CD4-positive, alpha-beta memory T cell (primary cell): ENCODE measurements around the gene RB1. TPM values are rescaled to one million over a fixed set of nuclear protein-coding genes. Genes with fewer than 3 reads are reported as not detected.
A peak's percentile ranks its signal among the peaks of the same experiment; 100 is the strongest.

ENCODE experiments used
- CTCF ChIA-PET: fragments of 350-600 bp; sonication (Branson Sonifier 250); formaldehyde crosslinking; loops from one replicate; lab custom pipeline; 2021; ENCODE audit warnings: inconsistent platforms; ENCODE audit not compliant: partially characterized antibody; lab: Charles Lee
- POLR2A ChIA-PET: fragments of 350-600 bp; sonication (Branson Sonifier 250); formaldehyde crosslinking; loops from one replicate; lab custom pipeline; 2021; ENCODE audit not compliant: partially characterized antibody; lab: Charles Lee
- DNase-seq, 5 donors: peaks; one replicate each; pipeline versions ENCODE4 v3.0.0 to v3.0.0-alpha.2; 2020 to 2022; ENCODE audit warnings: mixed read lengths in 1 of 5
- H3K27ac ChIP-seq: one replicate; pipeline ENCODE4 v1.7.0; 2013; ENCODE audit warnings: low read depth, low read length
- H3K27me3 ChIP-seq: 2 replicates; pipeline ENCODE4 v1.7.0; 2013; ENCODE audit warnings: mild to moderate bottlenecking, low read length, moderate library complexity; ENCODE audit not compliant: insufficient read depth
- H3K36me3 ChIP-seq: 2 replicates; pipeline ENCODE4 v1.7.0; 2013; ENCODE audit warnings: mild to moderate bottlenecking, low read length, moderate library complexity; ENCODE audit not compliant: insufficient read depth
- H3K4me1 ChIP-seq: 2 replicates; pipeline ENCODE4 v1.7.0; 2013; ENCODE audit warnings: mild to moderate bottlenecking, low read length, moderate library complexity; ENCODE audit not compliant: insufficient read depth
- H3K4me3 ChIP-seq, 2 donors: one replicate each; pipeline ENCODE4 v1.7.0; 2013; ENCODE audit warnings: low read length in 2 of 2, mild to moderate bottlenecking in 1 of 2
- H3K9me3 ChIP-seq, 2 donors: one replicate each; pipeline ENCODE4 v1.7.0; 2013; ENCODE audit warnings: low read length in 2 of 2, control low read depth in 1 of 2; ENCODE audit not compliant: control insufficient read depth in 1 of 2
- H3K27ac Mint-ChIP-seq, 7 donors: one replicate each; pipeline ENCODE4 v1.8.0; 2020 to 2021; ENCODE audit warnings: mixed read lengths in 7 of 7, mild to moderate bottlenecking in 6 of 7, inconsistent platforms in 3 of 7, moderate library complexity in 3 of 7
- H3K27me3 Mint-ChIP-seq, 2 donors: one replicate each; pipeline ENCODE4 v1.8.0; 2020 to 2021; ENCODE audit warnings: mixed read lengths in 2 of 2
- H3K36me3 Mint-ChIP-seq, 2 donors: one replicate each; pipeline ENCODE4 v1.8.0; 2020 to 2021; ENCODE audit warnings: mixed read lengths in 2 of 2, inconsistent platforms in 1 of 2, mild to moderate bottlenecking in 1 of 2
- H3K4me1 Mint-ChIP-seq, 4 donors: one replicate each; pipeline ENCODE4 v1.8.0; 2020 to 2021; ENCODE audit warnings: mixed read lengths in 4 of 4, mild to moderate bottlenecking in 1 of 4
- H3K4me3 Mint-ChIP-seq, 8 donors: one replicate each; pipeline ENCODE4 v1.8.0; 2020 to 2021; ENCODE audit warnings: mixed read lengths in 8 of 8, mild to moderate bottlenecking in 7 of 8, moderate library complexity in 6 of 8, inconsistent platforms in 3 of 8
- H3K9me3 Mint-ChIP-seq, 8 donors: one replicate each; pipeline ENCODE4 v1.8.0; 2020 to 2021; ENCODE audit warnings: mixed read lengths in 8 of 8, mild to moderate bottlenecking in 5 of 8, inconsistent platforms in 3 of 8, moderate library complexity in 1 of 8
- intact Hi-C: fragments of 100-400 bp; cut with micrococcal nuclease; formaldehyde crosslinking; loops from one replicate; pipeline ENCODE4 v1.15.1; 2023
- polyA plus RNA-seq, 2 donors: library from polyadenylated mRNA; unstranded; fragments of 300-500 nt; fragmentation: Illumina TruSeq; gene quantifications; one replicate each; pipeline ENCODE4 v1.2.3, GENCODE V29; 2021
- total RNA-seq, 2 experiments: library from RNA; stranded (reverse); gene quantifications; one replicate each; pipeline ENCODE4 v1.2.3, GENCODE V29; 2021

Gene RB1
- total and polyA plus RNA-seq, 4 experiments from 2014 or later = 14.9 to 26.0 (median 20.1) TPM

GRCh38 chr13:48318377-48318811 is 14.8 kb downstream of the RB1 start:
- Mint-ChIP-seq H3K27ac (peak overlapping the region in 5 of 7 donors; percentile 17 to 81 (median 70)), H3K9me3 (peaks cover 0 to 14% (median 11%) of the 10 kb centered on the region in 8 donors), H3K36me3 (peaks cover 24 to 31% of the 10 kb centered on the region in 2 donors), H3K4me1 (peaks cover 14 to 33% (median 28%) of the 10 kb centered on the region in 4 donors), H3K4me3 (peak overlapping the region; percentile 83 to 93 (median 89)), H3K27me3 (no peaks in the 10 kb centered on the region)
- DNase-seq = no peak
- H3K9me3 ChIP-seq = no peaks in the 10 kb centered on the region
- CTCF ChIA-PET = interaction anchor here (1.0 to 2.0 kb wide), 3 partner anchors 15 to 262 kb away, joined by 3 to 8 read pairs (median 3); no protein-coding TSS in a partner anchor
- POLR2A ChIA-PET = interaction anchor here (0.9 to 2.1 kb wide), 5 partner anchors 13 to 357 kb away, joined by 3 to 5 read pairs (median 3); partner anchors contain the start of genes ITM2B and RB1
- intact Hi-C loops = loop anchor here (2.0 kb wide), 1 partner anchor 14 kb away; no protein-coding TSS in a partner anchor
- no peak overlapping the region for H3K27ac ChIP-seq
- no peaks in the 10 kb centered on the region for H3K36me3 ChIP-seq
- no peaks in the 10 kb centered on the region for H3K27me3 ChIP-seq
- H3K4me3 ChIP-seq = peak overlapping the region; percentile 17 to 30
- no peaks in the 10 kb centered on the region for H3K4me1 ChIP-seq

GRCh38 chr13:48318821-48319511 is 15.4 kb downstream of the RB1 start:
- Histone ChIP-seq H3K27me3 (no peaks in the 10 kb centered on the region), H3K27ac (peak overlapping the region; percentile 26), H3K4me1 (no peaks in the 10 kb centered on the region), H3K4me3 (peak overlapping the region; percentile 30 to 36), H3K9me3 (no peaks in the 10 kb centered on the region), H3K36me3 (no peaks in the 10 kb centered on the region)
- ChIA-PET POLR2A (interaction anchor here (0.9 to 2.1 kb wide), 5 partner anchors 14 to 356 kb away, joined by 3 to 5 read pairs (median 3); partner anchors contain the start of genes ITM2B and RB1), CTCF (interaction anchor here (1.0 to 2.0 kb wide), 3 partner anchors 14 to 261 kb away, joined by 3 to 8 read pairs (median 3); no protein-coding TSS in a partner anchor)
- Mint-ChIP-seq H3K4me3 (peak overlapping the region; percentile 83 to 93 (median 89)), H3K27me3 (no peaks in the 10 kb centered on the region), H3K4me1 (peaks cover 15 to 31% (median 27%) of the 10 kb centered on the region in 4 donors), H3K27ac (peak overlapping the region; percentile 70 to 88 (median 80)), H3K36me3 (peaks cover 24 to 31% of the 10 kb centered on the region in 2 donors), H3K9me3 (peaks cover 0 to 14% (median 11%) of the 10 kb centered on the region in 8 donors)
- intact Hi-C loops = loop anchor here (2.0 kb wide), 1 partner anchor 14 kb away; no protein-coding TSS in a partner anchor
- DNase-seq = peak in 2 of 5 donors; percentile 15 to 38

GRCh38 chr13:48319531-48320398 is 16.2 kb downstream of the RB1 start:
- Histone ChIP-seq H3K9me3 (no peaks in the 10 kb centered on the region), H3K27me3 (no peaks in the 10 kb centered on the region), H3K36me3 (no peaks in the 10 kb centered on the region), H3K27ac (peak overlapping the region; percentile 26), H3K4me3 (peak overlapping the region; percentile 30 to 36), H3K4me1 (no peaks in the 10 kb centered on the region)
- Mint-ChIP-seq H3K36me3 (peaks cover 29 to 31% of the 10 kb centered on the region in 2 donors), H3K27me3 (no peaks in the 10 kb centered on the region), H3K27ac (peak overlapping the region; percentile 19 to 88 (median 80)), H3K4me3 (peak overlapping the region; percentile 83 to 93 (median 89)), H3K9me3 (peaks cover 0 to 14% (median 11%) of the 10 kb centered on the region in 8 donors), H3K4me1 (peaks cover 15 to 29% (median 25%) of the 10 kb centered on the region in 4 donors)
- POLR2A ChIA-PET = interaction anchor here (0.7 to 2.1 kb wide), 8 partner anchors 9 to 875 kb away, joined by 3 to 5 read pairs (median 3); partner anchors contain the start of genes ITM2B and RB1
- intact Hi-C loops = loop anchor here (2.0 kb wide), 1 partner anchor 15 kb away; no protein-coding TSS in a partner anchor
- CTCF ChIA-PET = interaction anchor here (1.0 to 2.0 kb wide), 2 partner anchors 243 to 261 kb away, joined by 3 to 8 read pairs; no protein-coding TSS in a partner anchor
- DNase-seq = peak in 1 of 5 donors; percentile 48

DNA sequence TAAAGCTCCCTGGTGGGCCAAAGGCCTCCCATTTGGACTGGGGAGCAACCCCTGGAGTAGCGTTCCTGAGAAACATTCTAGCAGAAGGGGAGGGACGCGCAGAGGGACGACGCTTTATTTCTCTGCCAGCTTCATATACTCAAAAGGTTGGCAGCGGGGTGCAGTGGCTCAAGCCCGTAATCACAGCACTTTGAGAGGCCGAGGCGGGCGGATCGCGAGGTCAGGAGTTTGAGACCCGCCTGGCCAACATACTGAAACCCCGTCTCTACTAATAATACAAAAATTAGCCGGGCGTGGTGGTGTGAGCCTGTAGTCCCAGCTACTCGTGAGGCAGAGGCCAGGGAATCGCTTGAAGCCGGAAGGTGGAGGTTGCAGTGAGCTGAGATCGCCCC is 16.8 kb downstream of the RB1 start:
- no peak for DNase-seq
- ChIA-PET POLR2A (interaction anchor here (0.7 to 1.3 kb wide), 5 partner anchors 10 to 874 kb away, joined by 3 to 4 read pairs (median 3); partner anchors contain the start of gene ITM2B), CTCF (interaction anchor here (0.7 kb wide), 1 partner anchor 193 kb away, joined by 3 read pairs; no protein-coding TSS in a partner anchor)

GRCh38 chr13:48320891-48321510 is 17.4 kb downstream of the RB1 start:
- DNase-seq = no peak
- ChIA-PET POLR2A (interaction anchor here (0.6 to 1.3 kb wide), 5 partner anchors 88 to 874 kb away, joined by 3 to 4 read pairs (median 3); partner anchors contain the start of gene ITM2B), CTCF (interaction anchor here (0.7 kb wide), 1 partner anchor 194 kb away, joined by 3 read pairs; no protein-coding TSS in a partner anchor)
- no peak overlapping the region for H3K27ac ChIP-seq
- Mint-ChIP-seq H3K4me1 (peaks cover 10 to 23% (median 18%) of the 10 kb centered on the region in 4 donors), H3K36me3 (peaks cover 22 to 29% of the 10 kb centered on the region in 2 donors), H3K4me3 (peak overlapping the region; percentile 83 to 93 (median 89)), H3K27ac (peak overlapping the region in 5 of 7 donors; percentile 10 to 85 (median 70)), H3K9me3 (peaks cover 0 to 14% (median 11%) of the 10 kb centered on the region in 8 donors), H3K27me3 (no peaks in the 10 kb centered on the region)
- H3K4me3 ChIP-seq = peak overlapping the region in 1 of 2 donors; percentile 25
- no peaks in the 10 kb centered on the region for H3K27me3 ChIP-seq
- H3K4me1 ChIP-seq = no peaks in the 10 kb centered on the region
- intact Hi-C loops = no loop called here
- H3K9me3 ChIP-seq = no peaks in the 10 kb centered on the region
- no peaks in the 10 kb centered on the region for H3K36me3 ChIP-seq

More for the DNA sequence above, 16.8 kb downstream of the RB1 start:
- H3K27ac Mint-ChIP-seq = peak overlapping the region in 5 of 7 donors; percentile 10 to 80 (median 60)
- H3K36me3 Mint-ChIP-seq = peaks cover 28 to 34% of the 10 kb centered on the region in 2 donors
- no peak overlapping the region for H3K27ac ChIP-seq
- peaks cover 0 to 14% (median 11%) of the 10 kb centered on the region in 8 donors for H3K9me3 Mint-ChIP-seq
- intact Hi-C loops = no loop called here
- no peaks in the 10 kb centered on the region for H3K27me3 Mint-ChIP-seq
- no peaks in the 10 kb centered on the region for H3K27me3 ChIP-seq
- H3K9me3 ChIP-seq = no peaks in the 10 kb centered on the region
- H3K4me3 ChIP-seq = peak overlapping the region in 1 of 2 donors; percentile 30
- H3K4me1 ChIP-seq = no peaks in the 10 kb centered on the region
- H3K4me1 Mint-ChIP-seq = peaks cover 13 to 24% (median 22%) of the 10 kb centered on the region in 4 donors
- no peaks in the 10 kb centered on the region for H3K36me3 ChIP-seq
- peak overlapping the region; percentile 83 to 93 (median 89) for H3K4me3 Mint-ChIP-seq

DNA sequence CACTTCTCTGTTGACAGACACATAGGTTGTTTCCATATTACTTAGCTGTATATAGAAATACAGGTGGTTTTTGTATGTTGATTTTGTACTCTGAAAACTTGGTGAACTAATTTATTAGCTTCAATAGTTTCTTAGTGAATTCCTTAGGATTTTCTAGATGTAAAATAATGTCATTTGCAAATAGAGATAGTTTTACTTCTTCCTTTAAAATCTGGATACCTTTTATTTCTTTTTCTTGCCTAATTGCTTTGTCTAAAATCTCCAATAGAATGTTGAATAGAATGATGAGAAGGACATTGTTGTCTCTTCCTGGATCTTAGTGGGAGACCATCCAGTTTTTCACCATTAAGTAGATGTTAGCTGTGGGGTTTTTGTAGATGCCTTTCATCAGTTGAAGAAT is 18.7 kb downstream of the RB1 start:
- H3K4me1 ChIP-seq = no peaks in the 10 kb centered on the region
- H3K27ac Mint-ChIP-seq = no peak overlapping the region
- peak overlapping the region in 4 of 8 donors; percentile 52 to 85 (median 61) for H3K4me3 Mint-ChIP-seq
- H3K36me3 ChIP-seq = no peaks in the 10 kb centered on the region
- no peaks in the 10 kb centered on the region for H3K27me3 Mint-ChIP-seq
- ChIA-PET POLR2A (no interaction called here), CTCF (no interaction called here)
- no peak for DNase-seq
- H3K27ac ChIP-seq = no peak overlapping the region
- H3K4me1 Mint-ChIP-seq = peaks cover 10 to 19% (median 16%) of the 10 kb centered on the region in 4 donors
- no peak overlapping the region for H3K4me3 ChIP-seq
- H3K9me3 Mint-ChIP-seq = peaks cover 0 to 14% (median 11%) of the 10 kb centered on the region in 8 donors
- no peaks in the 10 kb centered on the region for H3K9me3 ChIP-seq
- H3K36me3 Mint-ChIP-seq = peaks cover 20 to 24% of the 10 kb centered on the region in 2 donors
- no peaks in the 10 kb centered on the region for H3K27me3 ChIP-seq
- intact Hi-C loops = no loop called here
